Raji (cell line): Measurements from ENCODE around the gene MLH1.

ENCODE experiments used
- POLR2A ChIP-seq: IDR thresholded peaks from 2 replicates; pipeline ENCODE4 v1.6.1; 2011; ENCODE audit warnings: low read depth, low read length, control low read depth; ENCODE audit not compliant: insufficient read depth

Gene MLH1

GRCh38 chr3:37024092-37024491 is 30.8 kb downstream of the MLH1 start:
- TF ChIP-seq POLR2A, result no peak

GRCh38 chr3:37024820-37025405 is 31.6 kb downstream of the MLH1 start:
- no peak for TF ChIP-seq POLR2A

- no peak for TF ChIP-seq POLR2A
Observed at GRCh38 chr3:37025561-37026335, 32.4 kb downstream of the MLH1 start.

GRCh38 chr3:37026851-37027250 is 33.5 kb downstream of the MLH1 start:
- TF ChIP-seq POLR2A, result no peak

GRCh38 chr3:37028329-37028728 is 35.0 kb downstream of the MLH1 start:
- TF ChIP-seq POLR2A, result no peak

GRCh38 chr3:37029111-37029510 is 35.8 kb downstream of the MLH1 start:
- TF ChIP-seq POLR2A, result no peak

- no peak for TF ChIP-seq POLR2A
Observed at GRCh38 chr3:37029516-37030163, 36.3 kb downstream of the MLH1 start.

- no peak for TF ChIP-seq POLR2A
Observed at GRCh38 chr3:37030588-37030987, 37.3 kb downstream of the MLH1 start.

- TF ChIP-seq POLR2A, result no peak
Observed at GRCh38 chr3:37031096-37031682, 37.9 kb downstream of the MLH1 start.

- no peak for TF ChIP-seq POLR2A
Observed at GRCh38 chr3:37032961-37033360, 39.6 kb downstream of the MLH1 start.

GRCh38 chr3:37037352-37037751 is 44.0 kb downstream of the MLH1 start:
- no peak for TF ChIP-seq POLR2A

GRCh38 chr3:37039161-37039846 is 46.0 kb downstream of the MLH1 start:
- TF ChIP-seq POLR2A, result no peak

- TF ChIP-seq POLR2A, result no peak
Observed at GRCh38 chr3:37040231-37040630, 46.9 kb downstream of the MLH1 start.

- TF ChIP-seq POLR2A, result no peak
Observed at GRCh38 chr3:37041546-37042195, 48.4 kb downstream of the MLH1 start.

- TF ChIP-seq POLR2A, result no peak
Observed at GRCh38 chr3:37050282-37050681, 57.0 kb downstream of the MLH1 start.

- no peak for TF ChIP-seq POLR2A
Observed at GRCh38 chr3:37052860-37053259, 59.5 kb downstream of the MLH1 start.
